PC-9 (cell line): Measurements from ENCODE around the gene PLB1. TPM values are rescaled to one million over a fixed set of nuclear protein-coding genes. Genes with fewer than 3 reads are reported as not detected.
A peak's percentile ranks its signal among the peaks of the same experiment; 100 is the strongest.

Source experiments
- BruUV-seq: library from RNA; stranded (reverse); fragments of 400-500 nt; replicated peaks from 2 replicates; lab custom pipeline; 2021; lab: Mats Ljungman, UMichigan
- CTCF ChIA-PET: fragments of 300-600 bp; sonication (Branson Sonifier 250); formaldehyde crosslinking; loops from one replicate; lab custom pipeline; 2022; ENCODE audit warnings: antibody characterized with exemption; lab: Charles Lee
- POLR2A ChIA-PET: fragments of 300-600 bp; sonication (Branson Sonifier 250); formaldehyde crosslinking; loops from one replicate; lab custom pipeline; 2022; ENCODE audit warnings: antibody characterized with exemption; ENCODE audit not compliant: unreplicated experiment; lab: Charles Lee
- DNase-seq, 2 experiments: peaks; one replicate each; pipeline versions ENCODE4 v3.0.0 to v3.0.0-alpha.2; 2015 to 2022; ENCODE audit warnings: mixed read lengths in 1 of 2
- H2AFZ ChIP-seq: fragments of 200-600 bp; sonication (generic); 2 replicates; pipeline ENCODE4 v1.8.1; 2017; ENCODE audit warnings: antibody characterized with exemption
- H3F3A ChIP-seq: fragments of 200-600 bp; sonication (generic); 2 replicates; pipeline ENCODE4 v1.8.1; 2017; ENCODE audit warnings: antibody characterized with exemption, mild to moderate bottlenecking, low read depth; ENCODE audit not compliant: insufficient read depth
- H3K27ac ChIP-seq: fragments of 200-600 bp; sonication (generic); 2 replicates; pipeline ENCODE4 v1.6.1; 2016; ENCODE audit warnings: mixed run types
- H3K27me3 ChIP-seq: fragments of 200-600 bp; sonication (generic); 2 replicates; pipeline ENCODE4 v1.6.1; 2016; ENCODE audit warnings: low read depth, mixed run types; ENCODE audit not compliant: insufficient read depth
- H3K36me3 ChIP-seq: fragments of 200-600 bp; sonication (generic); 2 replicates; pipeline ENCODE4 v1.6.1; 2016; ENCODE audit warnings: low read depth, mixed run types
- H3K4me1 ChIP-seq: fragments of 200-600 bp; sonication (generic); replicated peaks from 2 replicates; pipeline ENCODE4 v1.6.1; 2016; ENCODE audit warnings: mixed run types; ENCODE audit not compliant: insufficient read depth
- H3K4me2 ChIP-seq: fragments of 200-600 bp; sonication (generic); 2 replicates; pipeline ENCODE4 v1.6.1; 2017; ENCODE audit warnings: mixed run types
- H3K4me3 ChIP-seq: fragments of 200-600 bp; sonication (generic); 2 replicates; pipeline ENCODE4 v1.6.1; 2016; ENCODE audit warnings: mixed run types
- H3K79me2 ChIP-seq: fragments of 200-600 bp; sonication (generic); 2 replicates; pipeline ENCODE4 v1.6.1; 2017; ENCODE audit warnings: low read depth, mixed run types
- H3K9me2 ChIP-seq: fragments of 200-600 bp; sonication (generic); 2 replicates; pipeline ENCODE4 v1.8.1; 2017; ENCODE audit warnings: mild to moderate bottlenecking; ENCODE audit not compliant: insufficient read depth
- H3K9me3 ChIP-seq: fragments of 200-600 bp; sonication (generic); 2 replicates; pipeline ENCODE4 v1.8.1; 2016; ENCODE audit warnings: low read depth; ENCODE audit not compliant: insufficient read depth
- H4K20me1 ChIP-seq: fragments of 200-600 bp; sonication (generic); 2 replicates; pipeline ENCODE4 v1.8.1; 2017; ENCODE audit not compliant: insufficient read depth
- CTCF ChIP-seq: fragments of 200-600 bp; sonication (generic); conservative IDR thresholded peaks from 2 replicates; pipeline ENCODE4 v1.6.1; 2017; ENCODE audit warnings: mixed run types, antibody characterized with exemption, mild to moderate bottlenecking, moderate library complexity
- EZH2 ChIP-seq: fragments of 200-600 bp; sonication (generic); IDR thresholded peaks from 2 replicates; pipeline ENCODE4 v1.8.0; 2017; ENCODE audit warnings: antibody characterized with exemption, low read depth
- intact Hi-C: fragments of 100-400 bp; cut with micrococcal nuclease; formaldehyde crosslinking; loops from one replicate; pipeline ENCODE4 v1.10.0; 2022; ENCODE audit not compliant: unreplicated experiment
- total RNA-seq: library from RNA; stranded (reverse); gene quantifications from 2 replicates; pipeline ENCODE4 v1.2.3, GENCODE V29; 2021

PLB1 gene
- total RNA-seq, 1 experiment from 2014 or later, result 2.7 TPM

- H3F3A ChIP-seq, result peaks cover 28% of the 10 kb centered on the region; the same call in 1 of the 2 replicates
- TF ChIP-seq CTCF (no peak), EZH2 (no peak)
- no peak overlapping the region for H3K27ac ChIP-seq
- H3K9me3 ChIP-seq, result no peaks in the 10 kb centered on the region
- no peaks in the 10 kb centered on the region for H3K36me3 ChIP-seq
- H4K20me1 ChIP-seq, result no peaks in the 10 kb centered on the region
- ChIA-PET POLR2A (no interaction called here), CTCF (interaction anchor here (0.6 kb wide), 1 partner anchor 234 kb away, joined by 3 read pairs; no protein-coding TSS in a partner anchor)
- BruUV-seq, result no TSS peak
- DNase-seq, result peak in 1 of 2 experiments; percentile 5
- H3K4me1 ChIP-seq, result peaks cover 36% of the 10 kb centered on the region
- intact Hi-C loops, result no loop called here
- no peak overlapping the region for H3K4me2 ChIP-seq
- no peaks in the 10 kb centered on the region for H3K79me2 ChIP-seq
- no peaks in the 10 kb centered on the region for H3K9me2 ChIP-seq
- no peaks in the 10 kb centered on the region for H3K27me3 ChIP-seq
- H2AFZ ChIP-seq, result no peak overlapping the region
- no peak overlapping the region for H3K4me3 ChIP-seq
Observed at GRCh38 chr2:28586867-28587266, 91.0 kb downstream of the PLB1 start.

GRCh38 chr2:28587526-28588291 lies 91.8 kb downstream of the PLB1 start:
- intact Hi-C loops, result no loop called here
- DNase-seq, result no peak
- Histone ChIP-seq H3K27ac (no peak overlapping the region), H3K79me2 (no peaks in the 10 kb centered on the region), H3K27me3 (no peaks in the 10 kb centered on the region), H3K4me1 (peaks cover 32% of the 10 kb centered on the region), H3K36me3 (no peaks in the 10 kb centered on the region), H3F3A (peaks cover 27% of the 10 kb centered on the region; the same call in 1 of the 2 replicates), H3K9me2 (no peaks in the 10 kb centered on the region), H4K20me1 (no peaks in the 10 kb centered on the region), H3K4me3 (no peak overlapping the region), H3K4me2 (no peak overlapping the region), H2AFZ (no peak overlapping the region), H3K9me3 (no peaks in the 10 kb centered on the region)
- ChIA-PET CTCF (interaction anchor here (0.6 kb wide), 1 partner anchor 233 kb away, joined by 3 read pairs; no protein-coding TSS in a partner anchor), POLR2A (no interaction called here)
- no TSS peak for BruUV-seq
- TF ChIP-seq EZH2 (no peak), CTCF (no peak)

- intact Hi-C loops, result no loop called here
- H3F3A ChIP-seq, result peaks cover 22% of the 10 kb centered on the region; the same call in 1 of the 2 replicates
- H3K79me2 ChIP-seq, result no peaks in the 10 kb centered on the region
- POLR2A ChIA-PET, result no interaction called here
- H3K36me3 ChIP-seq, result no peaks in the 10 kb centered on the region
- CTCF ChIA-PET, result no interaction called here
- H3K27ac ChIP-seq, result no peak overlapping the region
- H2AFZ ChIP-seq, result no peak overlapping the region
- H3K27me3 ChIP-seq, result no peaks in the 10 kb centered on the region
- no peak overlapping the region for H3K4me3 ChIP-seq
- BruUV-seq, result no TSS peak
- H4K20me1 ChIP-seq, result no peaks in the 10 kb centered on the region
- H3K4me1 ChIP-seq, result peaks cover 27% of the 10 kb centered on the region
- no peak for DNase-seq
- no peaks in the 10 kb centered on the region for H3K9me3 ChIP-seq
- no peak for TF ChIP-seq EZH2
- H3K4me2 ChIP-seq, result no peak overlapping the region
- H3K9me2 ChIP-seq, result no peaks in the 10 kb centered on the region
Observed at GRCh38 chr2:28588292-28588670, 92.4 kb downstream of the PLB1 start.
